ENCODE data around the gene DNAH11. TPM values are rescaled to one million over a fixed set of nuclear protein-coding genes. Genes with fewer than 3 reads are reported as not detected.

DNAH11 gene
- total RNA-seq, 1 experiment from 2014 or later: 0.39 TPM

GRCh38 chr7:21886396-21886795 is 343.6 kb downstream of the DNAH11 start:
- no peak overlapping the region for H3K4me2 ChIP-seq (ENCODE audit: low read length)
- no peaks in the 10 kb centered on the region for H3K4me1 ChIP-seq (ENCODE audit: control insufficient read depth in 1 of 2, insufficient read depth in 2 of 2, low read length in 2 of 2)
- ChIA-PET POLR2A (no interaction called here), RAD21 (ENCODE audit: low non-redundant PET in 1 of 2, low total read pairs in 2 of 2, uncharacterized antibody in 2 of 2, unreplicated experiment in 2 of 2) (no interaction called here), CTCF (no interaction called here)
- no peak overlapping the region for H2AFZ ChIP-seq (ENCODE audit: low read depth, low read length, poor library complexity, severe bottlenecking)
- H3K9ac ChIP-seq (ENCODE audit: low read length): no peak overlapping the region
- no peaks in the 10 kb centered on the region for H3K27me3 ChIP-seq (ENCODE audit: insufficient read depth, low read length)
- no peak for ATAC-seq
- H3K27ac ChIP-seq (ENCODE audit: low read depth, low read length): no peak overlapping the region
- H3K9me3 ChIP-seq (ENCODE audit: control insufficient read depth in 1 of 2, insufficient read depth in 1 of 2, low read depth in 1 of 2, low read length in 2 of 2): no peaks in the 10 kb centered on the region
- H3K4me3 ChIP-seq (replicated peaks in 1 of 2; ENCODE audit: low read depth in 1 of 2, low read length in 2 of 2): no peak overlapping the region
- H3K9me2 ChIP-seq (ENCODE audit: insufficient read depth): no peaks in the 10 kb centered on the region
- H3K36me3 ChIP-seq (ENCODE audit: control insufficient read depth in 1 of 2, insufficient read depth in 2 of 2, low read length in 2 of 2): no peaks in the 10 kb centered on the region
- H4K20me1 ChIP-seq (ENCODE audit: insufficient read depth): no peaks in the 10 kb centered on the region
- no peak for TF ChIP-seq SIN3A (IDR thresholded peaks at IDR 0.05; ENCODE audit: low read depth)
- TF ChIP-seq RAD21 (IDR thresholded peaks at IDR 0.05; ENCODE audit: low read depth): no peak
- TF ChIP-seq REST (IDR thresholded peaks at IDR 0.05; ENCODE audit: low read depth): no peak
- TF ChIP-seq ZNF274 (IDR thresholded peaks at IDR 0.05; ENCODE audit: low read depth, low read length): no peak
- TF ChIP-seq MAX (IDR thresholded peaks at IDR 0.05): no peak
- TF ChIP-seq CBX3 (IDR thresholded peaks at IDR 0.05; ENCODE audit: low read depth): no peak
- no peak for TF ChIP-seq POLR2AphosphoS5 (IDR thresholded peaks at IDR 0.05; ENCODE audit: low read depth, low read length)
- no peak for TF ChIP-seq ELF1 (IDR thresholded peaks at IDR 0.05; ENCODE audit: borderline replicate concordance, low read depth)
- no peak for TF ChIP-seq ZFX (IDR thresholded peaks at IDR 0.05)
- no peak for TF ChIP-seq TCF7L2 (IDR thresholded peaks at IDR 0.05; ENCODE audit: borderline replicate concordance, extremely low read depth, insufficient read depth, insufficient read length)
- TF ChIP-seq EZH2phosphoT487 (IDR thresholded peaks at IDR 0.05; ENCODE audit: borderline replicate concordance): no peak
- no peak for TF ChIP-seq JUND (IDR thresholded peaks at IDR 0.05)
- no peak for TF ChIP-seq SRF (IDR thresholded peaks at IDR 0.05; ENCODE audit: low read depth)
- TF ChIP-seq ZBTB33 (IDR thresholded peaks at IDR 0.05; ENCODE audit: extremely low read depth, insufficient replicate concordance, low read length): no peak
- no peak for TF ChIP-seq SP1 (IDR thresholded peaks at IDR 0.05; ENCODE audit: low read depth)
- TF ChIP-seq FOSL1 (IDR thresholded peaks at IDR 0.05; ENCODE audit: low read depth): no peak
- no peak for TF ChIP-seq EGR1 (IDR thresholded peaks at IDR 0.05; ENCODE audit: low read depth)
- TF ChIP-seq ATF3 (IDR thresholded peaks at IDR 0.05): no peak
- TF ChIP-seq EZH2 (IDR thresholded peaks at IDR 0.05): no peak
- TF ChIP-seq YY1 (IDR thresholded peaks at IDR 0.05; ENCODE audit: extremely low read depth, insufficient replicate concordance, low read depth, low read length): no peak
- intact Hi-C loops (cut with micrococcal nuclease): no loop called here
- H3K79me2 ChIP-seq (ENCODE audit: insufficient read depth, low read length): no peaks in the 10 kb centered on the region
- DNase-seq (ENCODE audit: low read depth, low spot score): no peak
- no TSS peak for BruUV-seq (replicated peaks)

All from HCT116 (cell line).